Limb (tissue), 2 donors: Measurements from ENCODE around the gene GPS2.
A peak's percentile ranks its signal among the peaks of the same experiment; 100 is the strongest.

Experiments
- DNase-seq, 2 donors: peaks; one replicate each; pipeline ENCODE4 v3.0.0-alpha.2; 2016; ENCODE audit errors: extremely low spot score in 2 of 2

Gene GPS2, protein sequence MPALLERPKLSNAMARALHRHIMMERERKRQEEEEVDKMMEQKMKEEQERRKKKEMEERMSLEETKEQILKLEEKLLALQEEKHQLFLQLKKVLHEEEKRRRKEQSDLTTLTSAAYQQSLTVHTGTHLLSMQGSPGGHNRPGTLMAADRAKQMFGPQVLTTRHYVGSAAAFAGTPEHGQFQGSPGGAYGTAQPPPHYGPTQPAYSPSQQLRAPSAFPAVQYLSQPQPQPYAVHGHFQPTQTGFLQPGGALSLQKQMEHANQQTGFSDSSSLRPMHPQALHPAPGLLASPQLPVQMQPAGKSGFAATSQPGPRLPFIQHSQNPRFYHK

DNA sequence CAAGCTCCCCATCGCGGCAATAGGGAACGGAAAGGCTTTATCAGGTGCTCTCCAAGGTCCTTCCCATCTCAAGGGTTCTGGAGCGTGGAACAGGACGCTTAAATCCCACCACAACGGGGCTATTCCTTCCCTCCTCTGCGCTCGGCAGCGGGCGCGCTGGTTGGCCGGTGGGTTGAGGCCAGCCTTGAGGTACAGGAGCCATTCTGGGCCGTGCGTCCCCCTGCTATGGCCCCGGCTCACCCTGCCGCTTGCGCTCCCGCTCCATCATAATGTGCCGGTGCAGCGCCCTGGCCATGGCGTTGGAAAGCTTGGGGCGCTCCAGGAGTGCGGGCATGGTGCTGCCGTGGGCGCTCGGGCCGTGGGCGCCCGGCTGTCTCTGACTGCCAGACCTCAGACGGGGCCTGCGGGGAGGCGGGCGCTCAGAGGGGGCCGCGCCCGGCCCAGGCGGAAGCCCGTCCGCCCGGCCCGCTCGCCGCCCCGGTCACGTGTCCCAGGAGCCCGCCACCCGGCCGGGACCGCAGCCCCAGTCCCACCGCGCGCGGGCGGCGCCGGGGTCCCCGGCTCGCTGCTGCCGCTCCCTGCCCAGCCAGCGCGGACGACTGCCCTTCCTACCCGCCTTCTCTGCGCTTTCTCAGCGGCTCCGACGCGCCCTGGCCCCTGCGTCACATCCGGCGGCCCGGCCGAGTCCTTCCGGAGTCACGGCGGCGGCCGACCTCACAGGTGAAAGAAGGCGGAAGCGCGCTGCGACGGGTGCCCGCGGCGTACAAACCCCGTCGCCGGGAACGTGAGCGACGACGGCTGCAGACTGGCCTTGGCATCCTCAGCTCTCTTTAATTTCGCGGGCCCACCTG lies at the start of gene GPS2:
TSS of gene GPS2 (minus strand) at position 642 of the 851 bp plus-strand sequence. CDS start at position 334, 308 bp downstream.
- DNase-seq = peak; percentile 84 to 95

DNA sequence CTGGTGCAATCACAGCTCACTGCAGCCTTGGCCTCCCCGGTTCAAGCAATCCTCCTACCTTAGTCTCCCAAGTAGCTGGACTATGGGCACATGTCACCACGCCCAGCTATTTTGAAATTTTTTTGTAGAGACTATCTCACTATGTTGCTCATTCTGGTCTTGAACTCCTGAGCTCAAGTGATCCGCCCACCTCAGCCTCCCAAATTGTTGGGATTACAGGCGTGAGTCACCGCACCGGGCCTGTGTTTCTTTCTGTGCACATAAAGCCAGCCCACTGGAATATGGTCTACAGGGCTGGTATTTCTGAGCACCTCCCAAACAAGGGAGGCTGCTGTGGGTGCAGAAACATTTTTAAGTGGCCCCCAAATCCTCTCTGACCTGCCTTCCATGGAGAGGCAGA lies 48.2 kb upstream of the GPS2 start:
- DNase-seq = no peak

DNA sequence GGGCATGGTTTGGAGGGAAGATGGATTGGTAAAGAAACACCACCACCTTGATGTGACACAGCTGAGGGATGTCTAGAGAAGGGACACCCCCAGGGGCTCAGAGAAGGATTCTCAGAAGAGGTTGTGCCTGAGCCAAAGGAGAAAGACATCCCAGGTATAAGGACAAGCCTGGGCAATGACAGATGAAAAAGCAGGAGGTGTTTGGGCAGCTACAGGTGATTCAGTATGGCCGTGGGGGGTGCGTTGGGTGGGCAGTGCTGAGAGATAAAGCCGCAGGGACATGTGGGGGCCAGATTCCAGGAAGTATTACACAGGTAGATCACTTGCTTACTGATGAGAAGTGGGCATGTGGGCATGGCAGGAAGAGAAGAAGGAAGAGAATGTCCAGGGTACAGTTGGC lies 46.7 kb upstream of the GPS2 start:
- no peak for DNase-seq

DNA sequence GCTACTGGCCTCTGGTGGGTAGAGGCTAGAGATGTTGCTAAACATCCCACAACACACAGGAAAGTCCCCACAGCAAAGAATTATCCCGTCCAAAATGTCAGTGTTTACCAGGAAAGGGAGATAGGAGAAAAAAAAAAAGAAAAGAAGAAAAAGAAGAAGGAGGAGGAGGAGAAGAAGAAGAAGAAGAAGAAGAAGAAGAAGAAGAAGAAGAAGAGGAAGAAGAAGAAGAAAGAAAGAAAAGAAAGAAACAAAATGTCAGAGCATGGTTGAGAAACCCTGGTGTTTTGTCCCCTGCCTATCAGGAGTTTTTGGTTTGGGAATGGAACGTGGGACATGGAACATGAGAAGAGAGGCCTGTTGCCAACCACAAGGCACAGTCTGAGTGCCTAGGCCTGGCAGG lies 42.2 kb upstream of the GPS2 start:
- DNase-seq = no peak

DNA sequence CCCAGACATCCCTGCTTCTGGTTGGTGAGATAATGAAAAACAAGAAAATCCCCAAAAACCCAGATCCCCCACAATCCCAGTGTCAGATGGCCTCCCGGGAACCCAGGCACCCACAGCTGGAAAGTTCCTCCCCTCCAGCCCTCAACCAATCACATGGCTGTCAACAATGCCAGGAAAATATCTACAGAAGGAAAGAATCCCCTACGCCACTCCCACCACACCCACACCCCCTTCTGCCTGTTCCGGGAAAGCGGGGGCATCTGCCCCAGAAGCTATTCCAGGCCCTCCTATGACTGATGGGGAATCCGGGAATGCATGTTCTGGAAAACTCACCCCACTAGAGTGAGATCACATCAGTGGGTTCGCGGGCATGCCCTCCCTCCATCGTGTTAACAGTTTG lies 41.6 kb upstream of the GPS2 start:
- DNase-seq = no peak

DNA sequence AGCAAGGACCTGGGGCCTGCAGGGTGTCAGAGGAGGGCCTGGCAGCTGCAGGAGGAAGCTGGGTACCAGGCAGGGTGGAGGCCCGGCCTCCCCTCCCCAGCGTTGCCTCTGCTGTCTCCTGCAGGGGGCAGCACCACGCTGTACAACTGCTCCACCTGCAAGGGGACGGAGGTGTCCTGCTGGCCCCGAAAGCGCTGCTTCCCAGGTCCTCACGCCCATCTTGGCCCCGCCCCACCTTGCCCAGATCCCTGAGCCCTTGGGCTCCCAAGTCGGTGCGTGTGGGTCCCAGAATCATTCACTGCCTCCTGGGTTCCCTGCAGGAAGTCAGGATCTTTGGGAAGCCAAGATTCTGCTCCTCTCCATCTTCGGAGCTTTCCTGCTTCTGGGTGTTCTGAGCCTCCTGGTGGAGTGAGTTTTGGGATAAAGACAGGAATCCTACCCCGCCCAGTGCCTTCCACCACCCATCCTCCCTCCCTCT lies 41.0 kb upstream of the GPS2 start:
- peak; percentile 58 to 82 for DNase-seq

DNA sequence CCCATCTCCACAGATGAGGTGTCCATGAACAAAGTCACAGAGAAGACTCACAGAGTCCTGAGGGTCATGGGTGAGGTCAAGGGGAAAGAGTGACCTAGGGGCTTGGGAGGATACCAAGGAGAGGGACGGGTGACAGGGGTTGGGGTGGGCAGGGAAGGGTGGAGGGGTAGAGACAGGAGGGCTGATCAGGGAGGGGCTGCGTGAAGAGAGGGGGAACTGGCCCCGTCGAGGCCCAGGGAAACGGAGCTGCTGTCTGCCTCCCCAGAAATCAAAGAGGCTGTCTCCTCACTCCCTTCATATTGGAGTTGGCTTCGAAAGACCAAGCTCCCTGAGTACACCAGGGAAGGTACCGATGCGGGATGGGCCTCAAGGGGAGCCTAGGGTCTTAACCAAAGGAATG lies 40.4 kb upstream of the GPS2 start:
- no peak for DNase-seq

DNA sequence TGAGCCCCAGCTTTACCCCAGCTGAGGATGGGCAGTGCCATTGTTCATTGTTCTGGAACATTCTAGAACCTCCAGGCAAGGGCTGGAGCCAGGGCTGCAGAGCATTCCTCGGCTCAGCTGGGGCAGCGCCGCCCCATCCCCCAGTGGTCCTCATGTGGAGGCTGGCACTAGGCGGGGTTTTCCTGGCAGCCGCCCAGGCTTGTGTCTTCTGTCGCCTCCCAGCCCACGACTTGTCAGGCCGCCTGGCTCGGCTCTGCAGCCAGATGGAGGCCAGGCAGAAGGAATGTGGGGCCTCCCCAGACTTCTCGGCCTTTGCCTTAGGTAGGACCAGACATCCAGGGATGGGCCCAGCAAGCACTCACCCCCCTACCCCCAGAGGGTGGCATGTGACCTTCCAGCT lies 39.9 kb upstream of the GPS2 start, which contains the start of gene TMEM95:
TSS of gene TMEM95 (plus strand) at position 104 of the 400 bp plus-strand sequence. CDS start at position 153, 49 bp downstream.
- DNase-seq = peak in 1 of 2 donors; percentile 70

DNA sequence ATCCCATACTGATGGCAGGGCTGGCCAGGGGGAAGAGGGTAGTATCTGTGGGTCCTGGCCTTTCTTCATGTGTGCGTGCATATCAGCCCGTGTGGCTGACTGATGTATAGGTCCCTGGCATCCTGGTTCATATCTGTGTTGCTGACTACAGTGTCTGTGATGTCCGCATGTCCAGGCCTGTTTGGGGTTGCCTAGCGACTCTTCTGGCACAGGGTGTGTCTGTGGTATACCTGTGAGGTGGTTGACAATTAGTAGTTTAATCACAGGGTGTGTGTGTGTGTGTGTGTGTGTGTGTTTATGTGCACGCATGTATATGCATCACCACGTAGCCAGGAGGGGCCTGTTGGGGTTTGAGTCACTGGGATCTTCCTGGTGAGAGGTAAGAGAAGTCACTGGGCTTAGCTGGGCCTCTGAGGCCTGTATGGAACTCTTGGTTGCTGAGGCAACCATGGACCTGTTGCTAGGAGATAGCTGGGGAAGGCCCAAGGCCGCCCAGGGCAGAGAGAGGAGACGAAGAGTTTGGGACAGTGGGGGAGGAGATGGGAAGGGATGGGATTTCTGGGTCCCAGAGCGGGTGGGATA lies 39.2 kb upstream of the GPS2 start:
- DNase-seq = no peak

DNA sequence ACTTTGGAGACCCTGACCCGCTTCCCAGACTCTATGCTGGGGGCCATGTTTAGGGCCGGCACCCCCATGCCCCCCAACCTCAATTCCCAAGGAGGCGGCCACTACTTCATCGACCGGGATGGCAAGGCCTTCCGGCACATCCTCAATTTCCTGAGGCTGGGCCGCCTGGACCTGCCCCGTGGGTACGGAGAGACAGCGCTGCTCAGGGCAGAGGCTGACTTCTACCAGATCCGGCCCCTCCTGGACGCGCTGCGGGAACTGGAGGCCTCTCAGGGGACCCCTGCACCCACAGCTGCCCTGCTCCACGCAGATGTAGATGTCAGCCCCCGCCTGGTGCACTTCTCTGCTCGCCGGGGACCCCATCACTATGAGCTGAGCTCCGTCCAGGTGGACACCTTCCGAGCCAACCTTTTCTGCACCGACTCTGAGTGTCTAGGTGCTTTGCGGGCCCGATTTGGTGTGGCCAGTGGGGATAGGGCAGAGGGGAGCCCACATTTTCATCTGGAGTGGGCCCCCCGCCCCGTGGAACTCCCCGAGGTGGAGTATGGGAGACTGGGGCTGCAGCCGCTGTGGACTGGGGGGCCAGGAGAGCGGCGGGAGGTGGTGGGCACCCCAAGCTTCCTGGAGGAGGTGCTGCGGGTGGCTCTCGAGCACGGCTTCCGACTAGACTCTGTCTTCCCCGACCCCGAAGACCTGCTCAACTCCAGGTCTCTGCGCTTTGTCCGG lies 37.9 kb upstream of the GPS2 start:
- DNase-seq = no peak

DNA sequence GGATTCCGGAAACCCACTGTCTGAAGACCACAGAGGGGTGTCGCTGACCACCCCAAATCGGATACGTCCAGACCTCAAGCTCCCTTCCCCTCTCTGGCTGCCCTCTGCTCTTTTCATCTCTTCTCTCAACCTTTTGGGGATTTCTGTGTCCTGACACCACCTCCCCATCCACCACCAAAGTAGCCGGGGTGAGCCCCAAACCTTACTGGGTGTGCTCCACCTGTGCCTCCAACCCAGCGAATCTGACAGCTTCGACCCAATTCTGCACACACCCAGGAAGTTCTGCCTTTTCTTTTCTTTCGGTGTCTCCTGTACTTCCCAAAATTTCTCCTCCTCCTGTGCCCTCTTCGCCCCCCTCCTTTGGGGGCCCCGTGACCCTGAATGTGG lies 37.3 kb upstream of the GPS2 start:
- DNase-seq = no peak

DNA sequence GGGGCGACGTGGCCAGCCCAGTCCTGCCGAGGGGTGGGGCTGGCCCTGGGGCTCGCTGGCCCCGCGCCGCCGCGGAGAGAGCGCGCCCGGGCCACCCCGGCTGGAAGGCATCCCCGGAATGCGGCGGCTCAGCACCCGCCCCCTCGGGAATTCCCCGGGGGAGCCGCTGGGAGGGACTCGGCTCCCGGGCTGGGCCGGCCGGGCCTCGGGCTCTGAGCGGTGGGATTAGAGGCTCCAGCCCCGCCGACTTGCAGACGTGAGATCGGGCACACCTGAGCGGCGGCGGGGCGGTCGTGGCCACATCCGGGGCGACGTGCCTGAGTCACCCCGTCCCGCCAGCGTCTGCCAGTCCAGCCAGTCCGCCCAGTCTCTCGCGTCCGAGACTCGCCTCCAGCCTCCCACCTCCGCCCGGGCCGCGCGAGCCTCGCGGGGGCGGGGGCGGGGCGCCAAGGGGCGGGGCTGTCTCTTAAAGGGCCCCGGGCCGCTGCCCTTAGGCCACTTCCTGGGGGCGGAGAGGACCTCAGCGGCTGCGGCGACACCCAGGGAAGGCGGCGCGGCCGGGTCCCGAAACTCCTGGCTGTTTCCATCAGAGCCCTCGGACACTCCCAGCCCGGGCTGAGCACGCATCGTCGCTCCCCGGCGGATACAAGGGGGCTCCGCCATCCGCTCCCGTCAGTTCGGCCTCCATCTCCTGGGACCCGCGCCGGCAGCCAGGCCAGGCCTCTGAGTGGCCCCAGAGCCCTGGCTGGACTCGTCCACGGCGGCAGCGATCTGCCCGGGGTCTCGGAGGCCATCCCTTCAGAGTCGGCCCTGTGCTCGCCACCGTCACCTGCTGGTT lies 36.7 kb upstream of the GPS2 start, which contains the start of gene KCTD11:
TSS of gene KCTD11 (plus strand) at position 498 of the 838 bp plus-strand sequence.
- peak; percentile 60 to 91 for DNase-seq

DNA sequence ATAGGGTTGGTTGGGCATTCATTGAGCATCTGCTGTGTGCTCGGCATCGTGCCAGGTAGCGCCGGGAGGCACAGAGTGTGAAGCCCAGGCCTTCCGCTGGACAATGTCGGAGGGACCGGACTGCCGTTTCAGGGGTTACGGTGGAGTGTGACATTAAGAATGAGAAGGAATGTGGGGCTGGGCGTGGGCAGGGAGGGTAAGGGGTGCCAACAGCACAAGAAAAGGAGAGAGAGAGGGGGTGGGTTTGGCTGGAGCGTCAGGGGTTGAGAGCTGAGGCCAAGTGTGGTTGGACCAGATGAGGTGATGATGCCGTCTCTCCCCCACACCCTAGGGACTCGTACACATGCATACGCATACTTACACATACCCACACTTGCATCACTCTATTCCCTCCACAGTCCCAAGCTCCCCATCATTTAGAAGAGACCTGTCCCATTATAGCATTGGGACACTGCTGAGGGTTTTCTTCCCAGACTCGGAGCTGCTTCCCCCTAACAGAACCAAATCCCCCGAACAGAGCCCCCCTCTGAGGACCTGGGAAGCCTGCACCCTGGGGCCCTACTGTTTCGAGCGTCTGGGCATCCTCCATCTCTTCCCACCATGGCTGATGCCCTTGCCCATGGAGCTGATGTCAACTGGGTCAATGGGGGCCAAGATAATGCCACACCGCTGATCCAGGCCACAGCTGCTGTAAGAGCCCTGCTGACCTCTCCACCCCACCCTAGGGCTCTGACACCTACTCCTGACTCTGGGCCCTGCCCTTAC lies 33.5 kb upstream of the GPS2 start:
- no peak for DNase-seq

DNA sequence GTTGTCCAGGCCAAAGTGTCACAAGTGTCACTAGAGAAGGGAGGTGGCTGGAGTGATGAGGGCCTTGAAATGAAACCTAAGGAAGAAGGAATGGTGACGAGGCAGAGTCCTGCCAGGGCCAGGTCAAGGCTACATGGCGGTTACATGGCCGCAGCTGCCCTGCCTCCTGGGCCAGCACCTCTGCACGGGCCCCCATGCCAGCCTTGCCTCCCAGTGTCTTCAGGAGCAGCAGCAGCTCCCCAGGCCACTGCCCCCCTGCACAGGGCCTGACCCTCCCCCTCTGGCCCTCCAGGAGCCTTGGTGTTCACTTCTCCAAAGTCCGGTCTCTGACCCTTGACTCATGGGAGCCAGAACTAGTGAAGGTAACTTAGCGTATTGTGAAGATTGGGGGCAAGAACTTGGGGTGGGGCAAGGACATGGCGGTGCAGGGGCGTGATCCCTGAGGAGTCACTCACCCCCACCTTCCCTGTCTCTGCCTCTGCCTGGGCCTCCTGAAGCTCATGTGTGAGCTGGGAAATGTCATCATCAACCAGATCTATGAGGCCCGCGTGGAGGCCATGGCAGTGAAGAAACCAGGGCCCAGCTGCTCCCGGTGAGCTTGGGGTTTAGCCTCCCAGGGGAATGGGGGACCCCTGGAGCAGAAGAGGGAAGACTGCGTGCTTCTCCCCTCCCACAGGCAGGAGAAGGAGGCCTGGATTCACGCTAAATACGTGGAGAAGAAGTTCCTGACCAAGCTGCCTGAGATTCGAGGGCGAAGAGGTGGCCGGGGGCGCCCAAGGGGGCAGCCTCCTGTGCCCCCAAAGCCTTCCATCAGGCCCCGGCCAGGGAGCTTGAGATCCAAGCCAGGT lies 32.7 kb upstream of the GPS2 start:
- no peak for DNase-seq

DNA sequence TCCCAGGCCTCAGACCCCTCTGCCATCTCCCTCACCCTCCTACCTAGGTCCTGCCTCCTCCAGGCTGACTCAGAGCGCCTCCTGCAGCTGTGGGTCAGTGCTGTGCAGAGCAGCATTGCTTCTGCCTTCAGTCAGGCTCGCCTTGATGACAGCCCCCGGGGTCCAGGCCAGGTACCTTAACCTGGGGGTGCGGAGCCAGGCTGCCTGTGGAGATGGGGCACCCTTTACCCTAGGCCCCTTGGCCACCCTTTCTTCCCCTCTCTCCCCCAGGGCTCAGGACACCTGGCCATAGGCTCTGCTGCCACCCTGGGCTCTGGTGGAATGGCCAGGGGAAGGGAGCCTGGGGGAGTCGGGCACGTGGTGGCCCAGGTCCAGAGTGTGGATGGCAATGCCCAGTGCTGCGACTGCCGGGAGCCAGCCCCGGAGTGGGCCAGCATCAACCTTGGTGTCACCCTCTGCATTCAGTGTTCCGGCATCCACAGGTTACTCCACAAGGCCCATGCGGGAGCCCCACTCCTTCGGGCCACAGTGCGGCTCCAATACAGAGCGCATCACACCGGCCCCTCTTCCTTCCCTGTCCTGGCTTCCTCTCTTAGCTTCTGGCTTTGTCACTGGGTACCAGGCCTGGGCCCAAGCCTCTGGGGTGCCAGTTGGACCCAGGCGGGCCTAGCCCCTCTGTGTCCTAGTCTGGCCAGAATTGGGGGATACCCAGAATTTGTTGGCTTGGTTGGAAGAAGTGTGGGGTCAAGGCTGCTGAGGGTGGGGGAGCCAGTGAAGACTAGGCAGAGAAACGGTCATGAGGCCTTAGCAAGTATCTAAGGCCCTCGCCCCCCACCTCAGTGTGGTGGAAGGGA lies 31.8 kb upstream of the GPS2 start:
- DNase-seq = no peak

DNA sequence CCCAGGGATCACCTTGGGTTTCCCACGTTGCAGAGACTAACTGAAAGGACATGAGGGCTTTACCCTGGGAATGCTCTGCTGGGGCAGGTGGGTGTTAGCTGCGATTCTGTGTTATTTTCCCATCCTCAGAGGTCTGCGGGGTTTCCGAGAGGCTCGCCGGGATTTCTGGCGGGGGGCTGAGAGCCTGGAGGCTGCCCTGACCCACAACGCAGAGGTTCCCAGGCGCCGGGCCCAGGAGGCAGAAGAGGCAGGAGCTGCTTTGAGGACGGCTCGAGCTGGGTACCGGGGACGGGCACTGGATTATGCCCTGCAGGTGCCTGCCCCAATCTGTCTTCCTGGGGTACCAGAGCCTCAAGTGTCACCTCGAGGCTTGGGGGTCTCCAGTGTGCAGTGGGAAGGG lies 28.1 kb upstream of the GPS2 start:
- DNase-seq = no peak

DNA sequence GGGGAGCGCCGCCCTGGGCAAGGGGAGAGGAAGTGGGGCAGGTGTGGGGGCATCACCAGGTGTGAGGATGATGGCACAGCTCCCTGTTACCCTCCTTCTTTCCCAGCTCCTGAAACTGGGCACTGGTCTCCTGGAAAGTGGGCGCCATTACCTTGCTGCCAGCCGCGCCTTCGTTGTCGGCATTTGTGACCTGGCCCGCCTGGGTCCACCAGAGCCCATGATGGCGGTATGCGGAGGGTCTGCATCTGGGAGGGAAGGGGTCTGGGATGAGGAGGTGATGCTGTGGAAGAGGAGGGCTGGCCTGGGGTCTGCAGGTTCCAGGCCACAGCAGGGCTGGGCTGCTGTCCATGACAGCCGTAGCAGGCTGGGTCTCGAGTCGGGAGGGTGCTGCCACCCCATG lies 26.7 kb upstream of the GPS2 start:
- DNase-seq = no peak

DNA sequence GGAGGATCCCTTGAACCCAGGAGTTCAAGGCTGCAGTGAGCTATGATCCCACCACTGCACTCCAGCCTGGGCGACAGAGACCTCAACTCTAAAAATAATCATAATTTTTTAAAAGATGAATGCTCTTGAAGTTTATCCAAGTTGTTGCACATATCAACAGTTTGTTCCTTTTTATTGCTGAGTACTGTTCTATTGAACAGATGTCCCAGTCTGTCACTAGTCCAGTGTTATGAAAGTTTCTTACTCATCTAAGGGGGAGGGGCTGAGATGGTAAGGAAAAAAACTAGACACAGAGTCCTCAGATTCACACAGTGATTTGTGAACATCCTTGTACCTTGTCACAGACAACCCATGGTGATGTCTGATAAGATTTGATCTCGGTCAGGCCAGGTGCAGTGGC lies 25.0 kb upstream of the GPS2 start:
- no peak for DNase-seq
